Stimulated activated CD8-positive, alpha-beta memory T cell treated with anti-CD3 and anti-CD28 coated beads, Interleukin-7, amount 100 ng/mL, for 4 hours (primary cell): ENCODE data around the gene ERVW-1.
A peak's percentile ranks its signal among the peaks of the same experiment; 100 is the strongest.
"Not testable (repeated sequence)": the region's sequence is repeated elsewhere in the genome, so short reads cannot be mapped to it uniquely, and the experiment has no call there.

ENCODE experiments used
- DNase-seq, 2 donors: peaks; one replicate each; pipeline ENCODE4 v3.0.0-alpha.2; 2020; ENCODE audit warnings: low read depth in 2 of 2

ERVW-1 gene

GRCh38 chr7:92473989-92474388 lies 3.8 kb downstream of the ERVW-1 start:
- not testable (repeated sequence) for DNase-seq

- not testable (repeated sequence) for DNase-seq
These were observed 9.2 kb downstream of the ERVW-1 start for GRCh38 chr7:92468589-92468988.

- no peak for DNase-seq
These were observed 11.1 kb downstream of the ERVW-1 start for GRCh38 chr7:92466682-92467081.

- DNase-seq = no peak
These were observed 13.2 kb downstream of the ERVW-1 start for GRCh38 chr7:92464515-92464914.

- DNase-seq = no peak
These were observed 15.2 kb downstream of the ERVW-1 start for GRCh38 chr7:92462560-92462959.

GRCh38 chr7:92461027-92462003 lies 16.4 kb downstream of the ERVW-1 start:
- no peak for DNase-seq

GRCh38 chr7:92460510-92460909 lies 17.2 kb downstream of the ERVW-1 start:
- no peak for DNase-seq

- no peak for DNase-seq
These were observed 17.6 kb downstream of the ERVW-1 start for GRCh38 chr7:92460109-92460508.

- no peak for DNase-seq
These were observed 21.5 kb downstream of the ERVW-1 start for GRCh38 chr7:92456236-92456635.

- DNase-seq = no peak
These were observed 26.1 kb downstream of the ERVW-1 start for GRCh38 chr7:92451645-92452044.

GRCh38 chr7:92448205-92448747 lies 29.5 kb downstream of the ERVW-1 start:
- peak; percentile 21 to 28 for DNase-seq

- peak; percentile 68 to 69 for DNase-seq
These were observed 30.2 kb downstream of the ERVW-1 start, which contains the start of gene GATAD1 for GRCh38 chr7:92447345-92448204. GATAD1 (plus strand) TSS chr7:92447482; CDS start chr7:92447730, 248 bp downstream.

- DNase-seq = no peak
These were observed 30.8 kb downstream of the ERVW-1 start for GRCh38 chr7:92446869-92447344.

GRCh38 chr7:92442720-92443119 lies 35.0 kb downstream of the ERVW-1 start:
- not testable (repeated sequence) for DNase-seq

GRCh38 chr7:92437956-92438491 lies 39.7 kb downstream of the ERVW-1 start:
- DNase-seq = no peak

GRCh38 chr7:92436612-92437445 lies 40.9 kb downstream of the ERVW-1 start:
- no peak for DNase-seq

- no peak for DNase-seq
These were observed 42.2 kb downstream of the ERVW-1 start for GRCh38 chr7:92435542-92435941.

- no peak for DNase-seq
These were observed 44.7 kb downstream of the ERVW-1 start for GRCh38 chr7:92433019-92433418.

GRCh38 chr7:92432299-92432946 lies 45.3 kb downstream of the ERVW-1 start:
- no peak for DNase-seq

GRCh38 chr7:92427193-92427592 lies 50.6 kb downstream of the ERVW-1 start:
- no peak for DNase-seq
